Neural cell (in vitro differentiated cells): Measurements from ENCODE around the gene PTP4A2. TPM values are rescaled to one million over a fixed set of nuclear protein-coding genes. Genes with fewer than 3 reads are reported as not detected.

Source experiments
- H2AFZ ChIP-seq: fragments of 200-600, 300-800 bp; sonication (generic), shearing (Covaris generic); 2 replicates; pipeline ENCODE4 v1.6.0; 2014; ENCODE audit warnings: low read depth, mild to moderate bottlenecking, antibody characterized with exemption, low read length, moderate library complexity
- H3F3A ChIP-seq: fragments of 200-600 bp; shearing (Covaris generic); 2 replicates; pipeline ENCODE4 v1.6.1; 2016; ENCODE audit warnings: mild to moderate bottlenecking, moderate library complexity, mixed read lengths, antibody characterized with exemption, low read length; ENCODE audit not compliant: insufficient read depth, poor library complexity, severe bottlenecking
- H3K27ac ChIP-seq: fragments of 200-600, 300-800 bp; sonication (generic), shearing (Covaris generic); 2 replicates; pipeline ENCODE4 v1.5.1; 2014; ENCODE audit warnings: mild to moderate bottlenecking, low read length, moderate library complexity
- H3K27me3 ChIP-seq: fragments of 300-800, 200-600 bp; sonication (generic), shearing (Covaris generic); 2 replicates; pipeline ENCODE4 v1.6.0; 2014; ENCODE audit warnings: mild to moderate bottlenecking, low read depth, low read length, moderate library complexity; ENCODE audit not compliant: insufficient read depth
- H3K36me3 ChIP-seq: fragments of 300-800, 200-600 bp; sonication (generic), shearing (Covaris generic); 2 replicates; pipeline ENCODE4 v1.5.1; 2014; ENCODE audit warnings: mild to moderate bottlenecking, antibody characterized with exemption, low read length, moderate library complexity; ENCODE audit not compliant: insufficient read depth
- H3K4me2 ChIP-seq: fragments of 300-800, 200-600 bp; sonication (generic), shearing (Covaris generic); 2 replicates; pipeline ENCODE4 v1.6.0; 2014; ENCODE audit warnings: mild to moderate bottlenecking, low read length
- H3K4me3 ChIP-seq: fragments of 300-800, 200-600 bp; sonication (generic), shearing (Covaris generic); 2 replicates; pipeline ENCODE4 v1.5.1; 2014; ENCODE audit warnings: mild to moderate bottlenecking, low read length, moderate library complexity
- H3K79me2 ChIP-seq: fragments of 200-600 bp; shearing (Covaris generic); replicated peaks from 2 replicates; pipeline ENCODE4 v1.6.0; 2014; ENCODE audit warnings: mild to moderate bottlenecking, low read length, moderate library complexity; ENCODE audit not compliant: insufficient read depth
- H3K9ac ChIP-seq: fragments of 300-800, 200-600 bp; sonication (generic), shearing (Covaris generic); 2 replicates; pipeline ENCODE4 v1.6.1; 2016; ENCODE audit warnings: mild to moderate bottlenecking, low read length, mixed read lengths
- H3K9me2 ChIP-seq: fragments of 200-600 bp; shearing (Covaris generic); 2 replicates; pipeline ENCODE4 v1.6.1; 2016; ENCODE audit warnings: mild to moderate bottlenecking, low read length, mixed read lengths; ENCODE audit not compliant: insufficient read depth
- H3K9me3 ChIP-seq: fragments of 200-600, 300-800 bp; sonication (generic), shearing (Covaris generic); 2 replicates; pipeline ENCODE4 v1.6.1; 2016; ENCODE audit warnings: mild to moderate bottlenecking, mixed run types, low read length, moderate library complexity, mixed read lengths
- H4K20me1 ChIP-seq: fragments of 200-600 bp; shearing (Covaris generic); 2 replicates; pipeline ENCODE4 v1.6.1; 2016; ENCODE audit warnings: mild to moderate bottlenecking, mixed run types; ENCODE audit not compliant: insufficient read depth
- CTCF ChIP-seq: fragments of 450-650 bp; IDR thresholded peaks from 2 replicates; pipeline ENCODE4 v1.5.1; 2014; ENCODE audit warnings: antibody characterized with exemption, mild to moderate bottlenecking, moderate library complexity; ENCODE audit not compliant: poor library complexity, severe bottlenecking
- EP300 ChIP-seq: fragments of 450-650 bp; conservative IDR thresholded peaks from 2 replicates; pipeline ENCODE4 v1.6.1; 2014; ENCODE audit warnings: antibody characterized with exemption, mild to moderate bottlenecking, moderate library complexity; ENCODE audit not compliant: poor library complexity, severe bottlenecking
- EZH2 ChIP-seq: fragments of 200-600, 300-800 bp; shearing (Covaris generic), sonication (generic); IDR thresholded peaks from 2 replicates; pipeline ENCODE4 v1.6.1; 2014; ENCODE audit warnings: antibody characterized with exemption, low read length, borderline replicate concordance, mild to moderate bottlenecking; ENCODE audit not compliant: insufficient read depth, poor library complexity, severe bottlenecking
- MXI1 ChIP-seq: fragments of 450-650 bp; conservative IDR thresholded peaks from 2 replicates; pipeline ENCODE4 v1.6.1; 2014; ENCODE audit warnings: antibody characterized with exemption, mild to moderate bottlenecking; ENCODE audit not compliant: poor library complexity, severe bottlenecking
- POLR2AphosphoS5 ChIP-seq: IDR thresholded peaks from 2 replicates; pipeline ENCODE4 v1.6.1; 2012
- RAD21 ChIP-seq: fragments of 450-650 bp; conservative IDR thresholded peaks from 2 replicates; pipeline ENCODE4 v1.6.1; 2014; ENCODE audit warnings: antibody characterized with exemption, mild to moderate bottlenecking, moderate library complexity
- REST ChIP-seq: IDR thresholded peaks from 2 replicates; pipeline ENCODE4 v1.6.1; 2012; ENCODE audit warnings: borderline replicate concordance
- SMC3 ChIP-seq: fragments of 450-650 bp; conservative IDR thresholded peaks from 2 replicates; pipeline ENCODE4 v1.6.1; 2014; ENCODE audit warnings: antibody characterized with exemption, mild to moderate bottlenecking, moderate library complexity; ENCODE audit not compliant: poor library complexity
- TAF1 ChIP-seq: IDR thresholded peaks from 2 replicates; pipeline ENCODE4 v1.6.1; 2012; ENCODE audit warnings: low read depth
- polyA plus RNA-seq: library from polyadenylated mRNA; depleted of rRNA; stranded (reverse); fragments of >200 nt; gene quantifications from 2 replicates; pipeline ENCODE4 v1.2.3, GENCODE V29; 2014

PTP4A2 gene
- polyA plus RNA-seq, 1 donor from 2014 or later: 250 TPM

DNA sequence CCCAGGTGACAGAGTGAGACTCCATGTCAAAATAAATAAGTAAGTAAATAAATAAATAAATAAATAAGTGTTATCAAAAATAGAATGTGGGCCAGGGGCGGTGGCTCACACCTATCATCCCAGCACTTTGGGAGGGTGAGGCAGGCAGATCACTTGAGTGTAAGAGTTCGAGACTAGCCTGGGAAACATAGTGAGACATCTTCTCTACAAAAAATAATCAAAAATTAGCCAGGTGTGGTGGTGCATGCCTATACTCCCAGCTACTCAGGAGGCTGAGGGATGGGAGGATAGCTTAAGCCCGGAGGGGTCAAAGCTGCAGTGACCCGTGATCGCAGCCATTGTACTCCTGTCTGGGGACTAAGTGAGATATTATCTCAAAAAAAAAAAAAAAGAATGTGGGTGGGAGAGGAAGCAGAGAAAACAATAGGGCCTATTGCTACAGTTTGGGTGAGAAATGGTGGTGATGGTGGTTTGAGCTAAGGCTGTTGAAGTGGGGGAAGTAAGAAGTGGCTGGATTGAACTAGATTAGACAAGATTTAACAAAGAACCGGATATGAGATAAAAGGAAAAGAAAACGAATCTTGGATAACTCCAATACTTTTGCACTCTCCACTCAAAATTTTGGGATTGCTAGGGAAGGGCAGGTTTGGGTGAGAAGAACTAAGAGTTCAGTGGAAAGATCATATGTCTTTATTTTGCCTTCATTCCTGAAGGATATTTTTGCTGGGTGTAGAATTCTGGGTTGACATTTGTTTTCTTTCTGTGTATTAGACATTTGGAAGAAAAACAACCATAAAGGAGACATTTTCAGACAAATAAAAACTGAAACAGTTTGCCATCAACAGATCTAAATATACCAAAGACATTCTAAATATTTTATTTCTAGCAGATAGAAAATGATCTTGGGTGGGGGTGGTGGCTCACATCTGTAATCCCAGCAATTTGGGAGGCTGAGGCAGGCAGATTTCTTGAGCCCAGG lies 65.2 kb downstream of the PTP4A2 start:
- H3K27ac ChIP-seq: no peak overlapping the region
- no peak overlapping the region for H2AFZ ChIP-seq
- TF ChIP-seq EP300 (no peak), SMC3 (no peak)
- no peaks in the 10 kb centered on the region for H3K9me2 ChIP-seq
- H3K36me3 ChIP-seq: no peaks in the 10 kb centered on the region
- H3K79me2 ChIP-seq: no peaks in the 10 kb centered on the region
- no peaks in the 10 kb centered on the region for H3F3A ChIP-seq
- no peaks in the 10 kb centered on the region for H3K27me3 ChIP-seq
- no peak overlapping the region for H3K9ac ChIP-seq
- no peaks in the 10 kb centered on the region for H3K9me3 ChIP-seq
- H4K20me1 ChIP-seq: no peaks in the 10 kb centered on the region
- no peak overlapping the region for H3K4me2 ChIP-seq
- no peak overlapping the region for H3K4me3 ChIP-seq

DNA sequence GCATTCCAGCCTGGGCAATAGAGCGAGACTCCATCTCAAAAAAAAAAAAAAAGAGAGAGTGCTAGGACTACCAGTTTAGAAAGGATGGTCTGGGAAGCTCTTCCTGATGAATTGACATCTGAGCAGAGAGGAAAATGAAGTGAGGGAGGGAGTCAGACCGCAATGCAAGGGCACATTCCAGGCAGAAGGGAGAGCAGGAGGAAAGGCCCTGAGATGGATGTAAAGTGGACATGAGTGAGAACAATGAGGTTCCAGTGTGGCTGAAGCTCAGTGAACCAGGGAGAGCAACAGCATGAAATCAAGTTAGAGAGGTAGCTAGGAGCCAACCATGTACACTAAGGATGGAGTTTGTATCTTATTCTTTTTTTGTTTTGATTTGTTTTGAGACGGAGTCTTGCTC lies 66.5 kb downstream of the PTP4A2 start:
- Histone ChIP-seq H3K9me2 (no peaks in the 10 kb centered on the region), H3K4me3 (no peak overlapping the region), H3K36me3 (no peaks in the 10 kb centered on the region), H3K4me2 (no peak overlapping the region), H3F3A (no peaks in the 10 kb centered on the region), H3K9me3 (no peaks in the 10 kb centered on the region), H2AFZ (no peak overlapping the region), H4K20me1 (no peaks in the 10 kb centered on the region), H3K27me3 (no peaks in the 10 kb centered on the region), H3K79me2 (no peaks in the 10 kb centered on the region), H3K27ac (no peak overlapping the region), H3K9ac (no peak overlapping the region)
- TF ChIP-seq SMC3 (no peak), TAF1 (no peak), CTCF (no peak), MXI1 (no peak), EP300 (no peak), RAD21 (no peak), EZH2 (no peak), REST (no peak), POLR2AphosphoS5 (no peak)
